Lower leg skin (tissue), 4 donors: ENCODE data around the gene POLR3A. TPM values are rescaled to one million over a fixed set of nuclear protein-coding genes. Genes with fewer than 3 reads are reported as not detected.

ENCODE experiments used
- DNase-seq, 2 donors: peaks; one replicate each; pipeline ENCODE4 v3.0.0-alpha.2; 2019; ENCODE audit warnings: low spot score in 2 of 2
- H3K4me3 ChIP-seq: fragments of 200-600 bp; sonication (generic); 2 replicates; pipeline ENCODE4 v1.5.1; 2017; ENCODE audit warnings: mild to moderate bottlenecking, low read depth; ENCODE audit not compliant: poor library complexity, severe bottlenecking
- CTCF ChIP-seq, 3 donors: fragments of 450-650 bp; IDR thresholded peaks; one replicate each; pipeline ENCODE4 v1.5.1; 2016; ENCODE audit warnings: antibody characterized with exemption in 3 of 3, mild to moderate bottlenecking in 3 of 3, moderate library complexity in 2 of 3
- POLR2A ChIP-seq, 2 donors: fragments of 450-650 bp; IDR thresholded peaks; one replicate each; pipeline ENCODE4 v1.6.1; 2016 to 2017; ENCODE audit warnings: antibody characterized with exemption in 2 of 2, mild to moderate bottlenecking in 1 of 2, moderate library complexity in 1 of 2
- WGBS, 2 donors: methylation state at CpG; one replicate each; pipeline ENCODE4 v1.1.5; 2018; 5-methylcytosine and 5-hydroxymethylcytosine counted together
- intact Hi-C: fragments of 100-400 bp; cut with DNase I; formaldehyde crosslinking; loops from one replicate; pipeline ENCODE4 v1.15.0; 2023; ENCODE audit warnings: low total_unique reads
- total RNA-seq, 4 donors: library from RNA; depleted of rRNA; stranded (reverse); fragments of >200 nt; gene quantifications; one replicate each; pipeline ENCODE4 v1.1.0, GENCODE V29; 2016

The POLR3A gene
- total RNA-seq, 4 donors from 2014 or later = 8.7 to 11.1 (median 10.9) TPM

- 90 to 94% methylated on average over 5 of the region's 5 CpGs for WGBS, 2 donors
- DNase-seq = no peak
- H3K4me3 ChIP-seq = no peak overlapping the region
- intact Hi-C loops = loop anchor here (10.0 kb wide), 1 partner anchor 1417 kb away; no protein-coding TSS in a partner anchor
- TF ChIP-seq POLR2A (IDR thresholded peaks at IDR 0.05) (no peak), CTCF (IDR thresholded peaks at IDR 0.05) (no peak)
Measured at GRCh38 chr10:77922055-77922454, 107.3 kb downstream of the POLR3A start.

GRCh38 chr10:77921395-77921794, 107.9 kb downstream of the POLR3A start:
- no peak for DNase-seq
- WGBS, 2 donors = 66 to 87% methylated on average over 7 of the region's 7 CpGs
- intact Hi-C loops = loop anchor here (10.0 kb wide), 1 partner anchor 1417 kb away; no protein-coding TSS in a partner anchor

GRCh38 chr10:77920495-77920894, 108.8 kb downstream of the POLR3A start:
- intact Hi-C loops = loop anchor here (10.0 kb wide), 1 partner anchor 1416 kb away; no protein-coding TSS in a partner anchor
- DNase-seq = no peak
- WGBS, 2 donors = 60 to 85% methylated on average over 4 of the region's 4 CpGs
- TF ChIP-seq POLR2A (IDR thresholded peaks at IDR 0.05) (no peak), CTCF (IDR thresholded peaks at IDR 0.05) (no peak)
- H3K4me3 ChIP-seq = no peak overlapping the region

More at GRCh38 chr10:77921395-77921794, 107.9 kb downstream of the POLR3A start:
- TF ChIP-seq CTCF (IDR thresholded peaks at IDR 0.05) = no peak
- H3K4me3 ChIP-seq = no peak overlapping the region

GRCh38 chr10:77919713-77920108, 109.6 kb downstream of the POLR3A start:
- TF ChIP-seq POLR2A (IDR thresholded peaks at IDR 0.05) (no peak), CTCF (IDR thresholded peaks at IDR 0.05) (no peak)
- DNase-seq = no peak
- intact Hi-C loops = loop anchor here (10.0 kb wide), 1 partner anchor 1415 kb away; no protein-coding TSS in a partner anchor
- 53 to 56% methylated on average over 4 of the region's 4 CpGs for WGBS, 2 donors
- no peak overlapping the region for H3K4me3 ChIP-seq

Other genes with a start within 250 kb of the POLR3A start
- 100 to 1,000 TPM in 3 of 4 donors, 10 to 100 TPM in 1; 91.9 to 165 (median 103) TPM for gene DLG5, start 102.8 kb downstream of the POLR3A start, total RNA-seq
- 1,000 to 10,000 TPM; 2,501 to 3,845 (median 3,318) TPM for gene RPS24, start 4.3 kb upstream of the POLR3A start, total RNA-seq